Activated T-cell treated with anti-CD3 and anti-CD28 coated beads for 48 hours (primary cell): ENCODE results near the gene ANKRD28.
"Not testable (repeated sequence)": the region's sequence is repeated elsewhere in the genome, so short reads cannot be mapped to it uniquely, and the experiment has no call there.

Experiments used
- DNase-seq: peaks from one replicate; pipeline ENCODE4 v3.0.0-alpha.2; 2020; ENCODE audit warnings: low read depth

The ANKRD28 gene

DNA sequence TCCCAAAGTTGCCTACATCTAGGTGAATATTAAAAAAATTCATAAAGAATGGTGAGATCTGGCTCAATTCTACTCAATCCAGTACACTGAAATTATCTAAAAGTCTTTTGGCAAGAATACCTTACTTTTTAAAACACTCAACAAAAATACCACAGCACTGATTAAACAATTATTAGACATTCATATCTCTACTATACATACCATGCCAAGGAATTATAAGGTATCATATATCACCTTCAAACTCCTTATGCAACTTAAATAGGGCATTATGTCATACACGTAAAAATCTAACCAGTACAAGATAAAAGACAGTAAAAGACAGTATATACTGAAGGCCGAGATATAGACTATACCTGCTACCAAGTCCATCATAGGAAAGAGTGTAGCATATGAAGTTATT lies 6.1 kb upstream of the ANKRD28 start:
- DNase-seq: no peak

DNA sequence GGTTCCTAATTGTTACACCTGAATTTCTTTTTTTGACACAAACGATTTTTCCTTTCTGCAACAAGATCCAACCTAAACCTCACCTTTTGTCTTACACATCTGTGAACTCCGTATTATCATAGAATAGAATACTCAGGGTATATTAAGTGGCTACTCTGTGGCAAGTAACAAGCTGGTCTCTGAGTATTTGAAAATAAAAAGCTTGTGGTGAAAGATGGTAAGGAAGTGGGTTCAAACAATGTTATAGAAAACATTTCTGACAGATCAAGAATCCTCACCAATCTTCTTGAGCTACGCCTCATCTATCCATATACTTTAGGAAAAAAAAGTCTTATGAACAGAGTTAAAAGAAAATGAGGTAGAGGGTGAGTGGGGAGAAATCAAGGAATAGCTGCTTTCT lies 3.5 kb upstream of the ANKRD28 start:
- no peak for DNase-seq

DNA sequence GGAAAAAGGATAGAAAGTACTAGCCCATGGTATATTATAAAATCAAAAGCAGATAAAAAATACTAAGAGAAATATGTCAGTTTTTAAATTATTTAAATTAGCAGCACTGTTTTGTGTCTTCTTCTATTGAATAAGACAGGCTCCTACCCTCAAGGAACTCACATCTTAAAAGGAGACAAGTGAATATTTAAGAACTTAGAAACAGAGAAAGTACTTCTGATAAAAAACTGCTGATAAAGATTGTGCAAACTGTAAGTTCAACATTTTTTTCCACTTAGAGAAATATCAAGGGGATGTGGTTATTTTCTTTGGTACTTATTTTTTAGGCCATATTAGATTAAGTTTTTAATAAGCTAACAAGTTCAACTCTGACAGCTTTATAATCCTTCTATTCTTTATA lies 3.0 kb upstream of the ANKRD28 start:
- no peak for DNase-seq

DNA sequence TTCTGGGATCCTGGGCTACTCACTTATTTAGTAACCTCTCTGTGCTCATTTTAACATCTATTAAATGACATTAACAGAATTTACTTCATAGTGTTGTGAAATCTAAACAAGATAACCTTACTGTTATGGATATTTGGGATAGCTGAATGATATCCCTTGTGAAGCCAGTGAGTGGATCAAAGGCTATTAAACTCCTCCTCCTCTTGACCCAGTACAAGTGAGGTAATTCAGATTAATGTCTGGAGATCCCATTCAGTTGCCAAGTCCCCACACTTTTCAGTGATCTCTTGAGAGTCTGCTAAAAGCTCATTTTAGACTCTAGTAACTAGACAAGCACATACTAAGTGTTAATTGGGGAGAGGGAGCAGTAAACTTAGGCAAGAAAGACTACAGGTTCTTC lies 2.5 kb upstream of the ANKRD28 start:
- DNase-seq: no peak

DNA sequence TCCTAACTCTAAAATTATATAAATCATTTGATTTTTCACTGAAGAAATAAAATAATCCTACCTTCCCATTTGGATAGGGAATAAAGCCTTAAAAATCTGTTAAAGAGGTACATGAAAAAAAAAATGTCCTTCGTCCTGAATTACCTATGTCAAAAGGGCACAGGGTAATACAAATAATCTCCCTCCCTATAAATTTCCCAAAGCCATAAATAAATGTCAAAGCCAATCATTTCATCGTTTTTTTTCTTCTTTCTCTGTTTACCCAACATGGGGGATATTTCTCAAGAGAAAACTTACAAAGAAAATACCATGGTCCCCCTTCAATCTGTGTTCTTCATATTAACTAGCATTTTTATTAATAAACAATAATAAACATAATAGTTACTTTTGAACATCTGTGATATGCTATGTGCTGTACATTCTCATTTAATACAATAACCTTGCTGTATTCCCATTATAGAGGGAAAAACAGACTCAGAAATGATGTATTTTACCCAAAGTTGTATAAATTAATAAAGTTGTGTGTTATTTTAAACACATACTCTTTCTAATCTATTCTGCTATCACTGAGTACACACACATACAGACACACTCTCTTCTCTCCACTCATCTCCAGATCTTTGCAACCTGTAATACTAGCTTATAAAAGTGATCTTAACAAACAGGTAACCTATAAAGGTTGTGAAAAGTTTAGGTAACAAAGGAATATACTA lies 910 bp upstream of the ANKRD28 start:
- no peak for DNase-seq

DNA sequence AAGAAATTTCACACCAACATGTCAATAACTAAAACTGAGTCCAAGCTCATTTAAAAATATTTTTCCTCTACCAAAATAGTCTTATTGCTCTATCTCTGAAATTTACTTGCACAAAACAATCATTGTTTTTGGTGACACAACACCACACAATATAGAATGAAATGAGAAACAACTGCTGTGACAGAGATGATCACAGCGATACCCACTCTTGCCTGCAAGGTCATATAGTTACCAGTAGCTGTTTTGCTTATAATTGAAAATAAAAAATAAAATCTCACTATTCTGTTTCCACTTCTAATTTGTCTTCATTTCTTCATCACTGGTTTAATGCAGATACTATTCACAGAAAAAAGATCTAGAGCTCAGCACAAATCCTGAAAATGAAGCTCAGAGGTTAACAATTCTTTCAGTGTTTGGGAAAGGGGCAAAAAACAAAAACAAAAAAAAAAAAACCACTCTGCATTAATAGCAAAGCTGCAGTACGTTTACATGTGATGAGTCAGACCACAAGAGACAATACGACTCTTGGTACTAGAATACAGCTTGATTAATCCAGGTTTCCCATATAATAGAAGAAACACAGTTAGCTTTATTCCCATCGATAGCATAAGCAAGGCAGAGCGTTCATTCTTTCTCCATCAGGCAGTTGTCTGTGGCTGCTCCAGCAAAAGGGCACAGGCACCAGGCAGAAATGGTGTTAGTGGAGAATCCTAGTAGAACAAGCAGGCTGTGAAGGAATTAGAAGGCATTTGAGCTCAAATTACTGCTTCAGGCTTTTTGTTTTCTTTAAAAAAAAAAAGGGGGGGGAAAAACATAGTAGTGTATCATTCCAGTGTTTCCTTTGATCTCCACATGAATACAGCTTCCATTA lies 773 bp downstream of the ANKRD28 start:
- DNase-seq: no peak

DNA sequence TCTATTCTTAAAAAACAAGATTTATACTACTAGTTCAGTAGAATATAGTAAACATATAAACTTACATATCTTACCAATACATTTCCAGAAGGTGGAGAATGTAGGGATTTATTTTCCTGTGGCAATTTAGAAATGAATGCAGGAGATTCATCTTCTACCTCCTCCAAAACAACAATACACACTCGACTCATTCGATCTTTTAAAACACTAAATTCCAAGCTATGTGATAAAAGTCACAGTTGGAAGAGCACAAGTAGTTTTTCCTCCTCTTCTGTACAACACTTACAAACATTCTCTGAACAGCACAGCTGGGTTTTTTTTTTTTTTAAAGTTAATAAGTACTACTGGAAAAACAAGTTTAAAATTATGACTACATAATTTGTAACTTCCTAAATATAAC lies 1.4 kb downstream of the ANKRD28 start:
- no peak for DNase-seq

DNA sequence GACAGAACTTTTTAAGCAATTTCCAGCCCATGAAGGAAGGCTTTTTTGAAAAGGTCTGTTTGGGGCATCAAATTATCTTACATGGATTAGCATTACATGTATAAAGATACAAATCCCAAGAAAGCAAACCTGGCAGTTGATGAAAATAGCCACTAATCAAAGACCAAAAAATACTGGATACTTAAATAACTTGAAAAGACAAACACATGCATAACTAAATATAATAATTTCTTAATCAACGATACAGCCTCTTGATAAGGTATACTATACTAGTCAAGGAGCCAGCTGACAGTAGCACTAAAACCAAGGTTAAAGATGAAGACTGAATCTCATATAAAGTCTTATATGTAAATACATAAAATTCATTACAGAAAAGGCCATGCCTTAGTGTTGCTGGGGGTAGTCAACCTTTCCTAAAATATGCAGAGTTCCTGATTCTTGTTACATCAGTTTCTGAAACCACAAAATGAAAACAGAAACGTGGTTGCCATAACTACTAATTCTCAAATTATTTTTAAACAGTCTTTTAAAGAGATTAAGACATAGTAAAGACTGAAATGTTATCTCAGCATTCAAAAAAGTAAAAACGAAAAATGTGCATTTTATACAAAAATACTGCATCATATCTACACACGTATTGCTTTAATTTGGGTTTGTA lies 2.0 kb downstream of the ANKRD28 start:
- DNase-seq: no peak

DNA sequence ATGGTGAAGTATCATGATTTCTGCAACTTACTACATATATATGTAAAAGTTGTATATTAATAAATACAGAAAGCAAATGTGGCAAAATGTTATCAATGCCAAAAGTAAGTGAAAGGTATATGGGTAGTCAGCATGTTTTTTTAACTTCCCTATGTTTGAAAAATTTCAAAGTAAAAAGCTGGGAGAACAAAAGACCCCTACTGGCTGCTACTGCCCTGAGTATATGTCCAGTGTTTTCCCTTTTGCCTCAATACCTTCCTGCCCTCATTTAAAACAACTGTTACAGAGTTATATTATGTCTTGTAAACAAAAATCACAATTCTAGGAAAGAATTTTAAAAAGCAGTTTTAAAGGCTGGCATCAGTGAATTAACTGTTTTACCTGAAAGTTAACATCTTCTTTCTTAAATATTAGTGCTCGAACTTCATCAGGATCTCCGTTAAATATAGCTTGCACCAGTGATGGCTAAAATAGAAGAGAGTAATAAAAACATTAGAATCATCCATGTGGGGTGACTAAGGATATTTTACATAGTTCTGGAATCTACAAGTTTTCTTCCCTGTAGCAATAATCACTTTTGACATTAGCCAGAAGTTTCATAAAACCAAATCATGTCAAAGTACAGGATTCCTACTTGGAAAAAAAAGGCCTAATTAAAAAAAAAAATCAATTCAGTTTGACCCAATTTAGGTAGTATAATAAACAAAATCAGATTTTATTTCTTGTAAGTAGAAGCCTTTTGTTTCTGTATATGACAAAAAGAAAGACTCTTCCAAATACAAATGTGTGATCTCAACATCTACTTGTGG lies 2.7 kb downstream of the ANKRD28 start:
- DNase-seq: no peak

DNA sequence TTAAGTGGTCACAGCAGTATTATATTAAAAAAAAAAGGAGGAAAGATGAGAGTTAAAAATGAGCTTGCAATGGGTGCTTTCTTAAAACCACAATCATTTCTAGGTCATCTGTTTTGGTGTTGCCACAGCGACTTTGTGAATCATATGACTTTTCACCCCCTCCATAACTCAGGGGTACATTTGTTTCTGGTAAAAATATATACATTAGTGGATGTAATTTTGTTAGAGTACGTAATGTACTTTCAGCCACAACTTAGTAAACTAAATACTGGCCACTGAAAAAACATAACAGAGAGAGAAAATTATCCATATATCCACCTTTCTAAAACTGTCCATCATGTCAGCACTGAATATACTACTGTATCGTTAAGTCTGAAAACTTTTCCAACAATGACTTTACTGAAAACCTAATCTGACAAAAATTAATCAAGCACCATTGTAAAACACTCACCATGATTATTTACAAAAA lies 3.4 kb downstream of the ANKRD28 start:
- DNase-seq: no peak

DNA sequence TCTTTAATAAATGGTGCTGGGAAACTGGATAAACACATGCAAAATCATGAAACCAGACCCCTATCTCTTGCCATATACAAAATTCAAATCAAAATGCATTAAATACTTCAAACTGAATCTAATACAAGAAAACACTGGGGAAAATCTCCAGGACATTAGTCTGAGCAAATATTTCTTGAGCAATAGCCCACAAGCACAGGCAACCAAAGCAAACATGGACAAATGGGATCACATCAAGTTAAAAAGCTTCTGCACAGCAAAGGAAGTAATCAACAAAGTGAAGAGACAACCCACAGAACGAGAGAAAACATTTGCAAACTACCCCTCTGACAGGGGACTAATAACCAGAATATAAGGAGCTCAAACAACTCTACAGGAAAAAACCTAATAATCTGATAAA lies 6.3 kb downstream of the ANKRD28 start:
- DNase-seq: no peak

DNA sequence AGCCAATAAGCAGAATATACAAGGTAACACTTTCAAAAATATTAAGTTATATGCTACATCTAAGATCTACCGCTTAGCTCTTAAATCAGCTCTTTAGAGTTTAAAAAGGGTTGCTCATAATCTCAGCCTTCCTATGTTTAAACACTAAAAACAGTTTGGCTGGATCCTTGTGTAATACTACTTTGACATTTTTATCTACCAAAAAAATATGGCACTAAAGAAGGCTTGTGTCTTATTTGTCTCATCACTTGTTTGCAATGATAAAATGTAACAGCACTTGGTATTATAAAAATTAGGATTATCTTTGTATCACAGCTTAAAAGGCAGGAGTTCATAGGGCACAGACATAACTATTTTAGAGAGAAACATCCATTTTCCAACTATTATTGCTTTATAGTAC lies 9.8 kb downstream of the ANKRD28 start:
- DNase-seq: no peak

DNA sequence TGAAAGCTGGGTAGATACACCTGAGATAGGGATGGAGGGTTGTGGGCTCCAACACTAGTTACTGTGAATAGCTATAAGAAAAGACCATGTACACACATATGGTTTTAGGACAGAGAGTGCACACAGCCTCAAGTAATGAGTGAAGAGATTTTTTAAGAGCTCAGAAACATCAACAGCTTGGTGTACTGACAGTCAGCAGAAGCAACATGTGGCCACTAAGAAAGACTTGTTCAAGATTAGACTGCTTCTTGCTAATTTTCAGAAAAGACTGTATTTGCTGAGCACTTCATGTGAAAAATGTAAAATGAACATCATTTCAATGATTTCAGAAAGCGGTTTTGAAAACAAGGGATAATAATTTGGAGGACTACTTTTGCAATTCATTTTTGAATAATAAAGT lies 10.3 kb downstream of the ANKRD28 start:
- no peak for DNase-seq

DNA sequence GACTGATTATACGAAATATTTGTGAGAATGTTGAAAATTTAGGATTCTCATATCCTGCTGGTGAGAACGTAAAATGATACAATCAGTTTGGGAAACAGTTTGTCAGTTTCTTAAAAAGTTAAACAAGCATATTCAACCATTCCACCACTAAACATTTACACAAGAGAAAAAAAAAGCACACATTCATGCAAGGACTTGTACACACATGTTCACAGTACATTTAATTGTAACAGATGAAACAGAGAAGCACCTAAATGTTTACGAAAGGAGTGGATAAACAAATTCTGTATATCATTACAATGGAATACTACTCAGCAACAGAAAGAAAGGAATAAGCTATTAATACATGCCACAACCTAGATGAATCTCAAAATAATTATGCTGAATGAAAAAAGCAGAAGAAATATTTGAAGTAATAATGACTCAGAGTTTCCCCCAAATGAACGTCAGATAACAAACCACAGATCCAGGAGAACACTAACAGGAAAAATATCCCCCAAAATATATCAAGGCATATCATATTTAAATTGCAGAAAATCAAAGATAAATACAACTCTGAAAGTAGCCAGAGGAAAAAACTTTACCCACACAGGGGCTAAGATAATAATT lies 14.3 kb downstream of the ANKRD28 start:
- DNase-seq: no peak

DNA sequence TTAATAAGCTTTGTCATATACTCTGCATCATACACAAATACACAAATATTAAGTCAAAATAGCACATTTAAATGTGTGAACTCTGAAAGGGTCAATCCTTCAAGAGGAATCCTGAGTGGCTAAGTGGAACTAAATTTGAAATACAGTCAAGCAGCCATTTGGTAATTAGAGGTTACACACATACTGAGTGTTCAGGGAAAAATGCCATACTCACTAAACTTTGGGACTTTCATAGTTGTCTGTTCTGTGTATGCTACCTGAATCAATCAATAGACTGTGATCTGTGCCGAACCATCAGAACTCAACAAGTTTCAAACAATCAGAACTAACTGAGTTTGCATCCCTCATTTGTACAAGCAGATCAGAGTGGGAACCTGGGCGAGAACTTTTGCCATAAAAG lies 15.3 kb downstream of the ANKRD28 start:
- no peak for DNase-seq

DNA sequence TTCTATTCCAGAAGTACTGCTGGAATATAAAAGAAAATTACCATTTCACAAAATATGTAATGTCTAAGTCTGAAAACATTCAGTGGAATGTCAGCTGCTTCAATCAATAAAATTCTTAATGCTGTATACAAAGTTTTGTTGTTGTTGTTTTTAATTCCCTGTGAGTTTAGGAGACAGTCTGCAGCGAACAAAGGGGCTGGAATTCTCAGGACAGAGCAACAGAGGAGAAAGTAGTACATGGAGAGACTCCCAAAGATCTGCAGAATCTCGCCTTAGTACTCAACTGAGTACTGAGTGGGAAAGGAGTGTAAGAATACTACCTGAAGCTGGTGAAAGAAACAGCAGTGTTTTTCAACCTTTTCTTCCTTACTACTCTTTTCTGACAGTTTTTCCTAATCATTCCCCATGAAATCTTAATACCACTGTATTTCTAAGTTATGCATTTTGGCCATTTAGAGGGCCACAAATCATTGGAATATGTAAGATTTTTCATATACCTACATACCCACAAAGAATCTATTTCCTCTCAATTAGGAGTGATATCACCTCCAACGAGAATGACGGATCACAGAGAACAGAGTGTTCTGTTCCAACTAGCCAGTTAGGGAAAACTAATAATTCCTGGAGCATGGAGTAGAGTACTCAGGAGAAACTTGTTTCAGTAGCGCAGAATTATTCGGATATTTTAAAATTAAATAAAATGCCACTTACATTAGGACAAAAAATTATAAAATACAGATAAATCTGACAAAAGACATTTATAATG lies 16.0 kb downstream of the ANKRD28 start:
- DNase-seq: no peak

DNA sequence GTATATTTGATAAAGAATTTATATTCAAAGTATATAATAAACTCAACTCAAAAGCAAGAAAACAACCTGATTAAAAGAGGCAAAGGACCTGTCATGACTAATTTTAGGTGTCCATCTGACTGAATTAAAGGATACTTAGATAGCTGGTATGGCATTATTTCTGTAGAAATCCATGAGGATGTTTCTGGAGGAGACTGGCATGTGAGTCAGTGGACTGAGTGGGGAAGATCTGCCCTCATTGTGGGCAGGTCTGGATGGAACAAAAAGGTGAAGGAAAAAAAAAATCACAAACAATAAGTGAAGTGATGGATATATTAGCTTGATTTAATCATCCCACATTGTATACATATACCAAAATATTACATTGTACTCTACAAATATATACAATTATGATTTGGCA lies 16.6 kb downstream of the ANKRD28 start:
- no peak for DNase-seq

DNA sequence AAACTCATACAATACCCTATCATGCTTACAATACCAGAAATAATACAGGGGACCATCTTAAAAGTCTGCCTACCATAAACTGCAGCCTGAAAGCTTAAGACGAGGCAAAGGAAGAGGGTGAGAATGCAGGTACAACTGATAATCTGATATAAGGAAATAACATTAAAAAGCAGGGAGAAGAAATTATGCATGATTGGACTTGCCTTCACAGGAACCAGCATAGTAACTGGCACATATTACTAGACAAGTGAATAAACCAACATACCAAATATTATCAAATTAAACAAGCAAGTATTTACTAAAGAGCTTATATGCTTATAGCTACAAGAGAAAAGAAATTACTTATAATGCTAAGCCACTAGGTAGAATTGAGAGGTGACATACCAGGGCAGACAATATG lies 18.7 kb downstream of the ANKRD28 start:
- DNase-seq: no peak

DNA sequence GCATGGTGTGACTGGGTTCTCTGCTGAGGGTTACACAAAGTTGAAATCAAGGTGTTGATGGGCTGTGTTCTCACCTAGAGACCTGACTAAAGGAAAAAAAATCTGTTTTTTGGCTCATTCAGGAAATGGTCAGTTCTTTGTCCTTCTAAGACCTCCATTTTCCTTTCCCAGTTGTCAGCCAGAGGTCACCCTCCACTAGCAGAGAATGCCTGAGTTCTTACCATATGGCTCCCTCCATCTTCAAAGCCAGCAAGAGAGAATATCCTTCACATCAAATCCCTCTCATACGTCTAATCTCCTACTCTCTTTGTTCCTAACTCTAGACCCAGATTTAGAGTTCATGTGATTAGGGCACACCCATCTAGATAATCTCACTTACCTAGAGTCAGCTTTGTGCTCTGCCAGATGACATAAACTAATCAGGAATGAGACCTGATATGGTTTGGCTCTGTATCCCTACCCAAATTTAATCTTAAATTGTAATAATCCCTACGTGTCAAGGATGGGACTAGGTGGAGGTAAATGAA lies 19.4 kb downstream of the ANKRD28 start:
- no peak for DNase-seq

DNA sequence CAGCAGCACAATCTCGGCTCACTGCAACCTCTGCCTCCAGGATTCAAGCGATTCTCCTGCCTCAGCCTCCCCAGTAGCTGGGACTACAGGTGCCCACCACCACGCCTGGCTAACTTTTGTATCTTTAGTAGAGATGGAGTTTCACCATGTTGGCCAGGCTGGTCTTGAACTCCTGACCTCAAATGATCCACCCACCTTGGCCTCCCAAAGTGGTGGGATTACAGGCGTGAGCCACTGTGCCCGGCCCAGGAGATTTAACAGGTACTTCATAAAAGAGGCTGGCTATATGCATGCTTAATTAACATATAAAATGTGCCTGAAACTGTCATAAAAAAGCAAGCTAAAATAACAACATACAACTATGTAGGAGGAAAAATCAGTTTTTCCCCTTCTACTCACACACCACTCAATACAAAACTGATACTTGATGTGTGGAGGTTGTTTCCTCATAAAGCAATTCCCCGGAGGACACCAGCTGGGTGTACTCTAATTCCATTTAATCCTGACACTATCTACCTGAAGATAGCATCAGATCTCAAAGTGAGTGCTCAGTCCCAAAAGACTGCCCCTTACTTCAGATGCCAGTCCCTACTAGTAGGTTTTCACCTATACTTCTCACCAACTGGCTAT lies 22.7 kb downstream of the ANKRD28 start:
- DNase-seq: not testable (repeated sequence)
